ENCODE results near the gene PLA2G2C. TPM values are rescaled to one million over a fixed set of nuclear protein-coding genes. Genes with fewer than 3 reads are reported as not detected.

The PLA2G2C gene
- total and polyA plus RNA-seq, 2 of the 8 experiments (the other 6 are each of a cell fraction or from before 2014, with no cell fraction given), result not detected

GRCh38 chr1:20172033-20172590, 14.2 kb downstream of the PLA2G2C start:
- Histone ChIP-seq H3K4me1 (replicated peaks in 1 of 4; ENCODE audit: control insufficient read depth in 3 of 4, insufficient read depth in 4 of 4, low read length in 3 of 4) (no peaks in the 10 kb centered on the region; a peak in 2 of 7 replicates), H3K18ac (ENCODE audit: extremely low read depth, low read length) (no peak overlapping the region), H2BK120ac (replicated peaks; ENCODE audit: low read depth, low read length) (no peak overlapping the region), H2AFZ (ENCODE audit: low read length) (no peak overlapping the region), H3K4me3 (ENCODE audit: extremely low read depth in 1 of 4, insufficient read depth in 2 of 4, low read depth in 3 of 4, low read length in 4 of 4) (no peak overlapping the region), H2AK5ac (ENCODE audit: low read depth, low read length) (no peak overlapping the region), H4K8ac (ENCODE audit: extremely low read depth, insufficient read depth, low read length) (no peak overlapping the region), H3K14ac (ENCODE audit: insufficient read length) (no peak overlapping the region), H3K36me3 (ENCODE audit: control insufficient read depth in 2 of 4, insufficient read depth in 4 of 4, low read length in 3 of 4) (no peaks in the 10 kb centered on the region), H3K4me2 (ENCODE audit: insufficient read depth in 1 of 2, low read depth in 2 of 2, low read length in 2 of 2) (no peak overlapping the region), H3K79me1 (ENCODE audit: low read depth, low read length) (no peaks in the 10 kb centered on the region), H3K9ac (replicated peaks in 1 of 4; ENCODE audit: extremely low read depth in 1 of 4, low read depth in 3 of 4, low read length in 3 of 4) (no peak overlapping the region), H3K23ac (ENCODE audit: insufficient read length) (no peak overlapping the region), H3K79me2 (ENCODE audit: control insufficient read depth in 1 of 2, insufficient read depth in 2 of 2, low read length in 2 of 2) (no peaks in the 10 kb centered on the region), H3K27ac (ENCODE audit: low read depth, low read length) (no peak overlapping the region), H4K20me1 (replicated peaks in 1 of 2; ENCODE audit: control insufficient read depth in 1 of 2, insufficient read depth in 2 of 2, low read length in 2 of 2) (no peaks in the 10 kb centered on the region), H4K91ac (replicated peaks; ENCODE audit: insufficient read length, low read length) (no peak overlapping the region), H3K56ac (replicated peaks; ENCODE audit: insufficient read length, low read depth, low read length) (no peak overlapping the region), H2BK20ac (ENCODE audit: low read length) (no peak overlapping the region), H2BK5ac (ENCODE audit: low read depth, low read length) (no peak overlapping the region), H2BK12ac (ENCODE audit: low read depth, low read length) (no peak overlapping the region), H2BK15ac (ENCODE audit: low read length) (no peak overlapping the region), H4K5ac (ENCODE audit: insufficient read length, low read depth, low read length) (no peak overlapping the region), H3K9me3 (ENCODE audit: insufficient read depth in 2 of 2, low read depth in 1 of 2, low read length in 1 of 2) (no peaks in the 10 kb centered on the region), H3K4ac (replicated peaks; ENCODE audit: insufficient read length, low read depth, low read length) (no peak overlapping the region), H3K23me2 (ENCODE audit: low read depth, low read length) (no peaks in the 10 kb centered on the region), H3K27me3 (replicated peaks in 1 of 4; ENCODE audit: control insufficient read depth in 3 of 4, extremely low read depth in 1 of 4, insufficient read depth in 3 of 4, low read length in 3 of 4) (no peaks in the 10 kb centered on the region)
- 95% methylated on average over 8 of the region's 12 CpGs; no CpG with 5 or more reads in 1 of the 2 experiments for WGBS, 2 experiments (ENCODE audit: extremely low coverage in 1 of 2, insufficient coverage in 1 of 2, insufficient read length in 1 of 2, insufficient replicate concordance in 2 of 2, low coverage in 1 of 2, low lambda C conversion rate in 2 of 2, missing lambda C conversion rate in 1 of 2)
- DNase-seq (ENCODE audit: low read depth in 1 of 2, low spot score in 2 of 2) (no peak), FAIRE-seq (no peak)
- CTCF ChIA-PET (ENCODE audit: partially characterized antibody), result interaction anchor here (1.2 to 2.7 kb wide), 4 partner anchors 20 to 206 kb away, joined by 3 to 7 read pairs (median 5); no protein-coding TSS in a partner anchor
- POLR2A ChIA-PET (ENCODE audit: partially characterized antibody), result interaction anchor here (1.0 to 1.2 kb wide), 2 partner anchors 18 to 19 kb away, joined by 3 read pairs; no protein-coding TSS in a partner anchor
- no peak for TF ChIP-seq CHD2 (IDR thresholded peaks at IDR 0.05; ENCODE audit: low read length)
- no peak for TF ChIP-seq CREB1 (IDR thresholded peaks at IDR 0.05)
- no peak for TF ChIP-seq SIN3A (conservative IDR thresholded peaks at IDR 0.05 in 1 of 2, IDR thresholded peaks at IDR 0.05 in 1 of 2; ENCODE audit: low read depth in 1 of 2, low read length in 2 of 2)
- no peak for TF ChIP-seq SIX5 (IDR thresholded peaks at IDR 0.05; ENCODE audit: low read depth, low read length)
- TF ChIP-seq CTCF (IDR thresholded peaks at IDR 0.05; ENCODE audit: control extremely low read depth in 1 of 3, insufficient read depth in 1 of 3, low read depth in 1 of 3, low read length in 3 of 3), result no peak
- no peak for TF ChIP-seq SRF (IDR thresholded peaks at IDR 0.05; ENCODE audit: low read depth, low read length)
- no peak for TF ChIP-seq MAFK (IDR thresholded peaks at IDR 0.05; ENCODE audit: low read depth, low read length)
- TF ChIP-seq TBP (IDR thresholded peaks at IDR 0.05; ENCODE audit: low read depth, low read length), result no peak
- TF ChIP-seq BACH1 (IDR thresholded peaks at IDR 0.05; ENCODE audit: low read length), result no peak

All from H1 (cell line).